ENCODE data around the gene TGFBR3L.

DNA sequence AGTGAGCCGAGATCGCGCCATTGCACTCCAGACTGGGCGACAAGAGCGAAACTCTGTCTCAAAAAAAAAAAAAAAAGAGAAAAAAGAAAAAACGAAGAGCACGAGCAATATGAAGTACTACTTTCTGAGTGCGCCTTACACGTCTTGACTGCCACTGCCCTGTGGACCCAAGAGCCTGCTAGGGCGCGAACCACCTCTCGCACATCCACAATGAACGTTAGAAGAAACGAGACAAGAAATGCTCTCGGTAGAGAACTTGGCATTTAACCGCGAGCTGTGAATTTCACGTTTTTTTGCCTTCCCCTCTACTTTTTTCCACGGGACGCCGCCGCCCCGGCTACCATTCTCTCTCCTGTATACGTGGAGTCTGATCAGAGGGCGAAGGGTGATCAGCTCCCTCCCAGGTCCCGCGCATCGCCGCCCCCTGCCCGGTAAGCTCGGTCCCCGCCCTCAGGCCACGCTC lies 28.4 kb downstream of the TGFBR3L start:
- TF ChIP-seq CTCF (conservative IDR thresholded peaks at IDR 0.05; ENCODE audit: low read length) (no peak), EZH2phosphoT487 (IDR thresholded peaks at IDR 0.05; ENCODE audit: borderline replicate concordance, low read depth, low read length) (no peak)

Measured in OCI-LY7 (cell line).